ENCODE results near the gene CPEB4.

The CPEB4 gene

DNA sequence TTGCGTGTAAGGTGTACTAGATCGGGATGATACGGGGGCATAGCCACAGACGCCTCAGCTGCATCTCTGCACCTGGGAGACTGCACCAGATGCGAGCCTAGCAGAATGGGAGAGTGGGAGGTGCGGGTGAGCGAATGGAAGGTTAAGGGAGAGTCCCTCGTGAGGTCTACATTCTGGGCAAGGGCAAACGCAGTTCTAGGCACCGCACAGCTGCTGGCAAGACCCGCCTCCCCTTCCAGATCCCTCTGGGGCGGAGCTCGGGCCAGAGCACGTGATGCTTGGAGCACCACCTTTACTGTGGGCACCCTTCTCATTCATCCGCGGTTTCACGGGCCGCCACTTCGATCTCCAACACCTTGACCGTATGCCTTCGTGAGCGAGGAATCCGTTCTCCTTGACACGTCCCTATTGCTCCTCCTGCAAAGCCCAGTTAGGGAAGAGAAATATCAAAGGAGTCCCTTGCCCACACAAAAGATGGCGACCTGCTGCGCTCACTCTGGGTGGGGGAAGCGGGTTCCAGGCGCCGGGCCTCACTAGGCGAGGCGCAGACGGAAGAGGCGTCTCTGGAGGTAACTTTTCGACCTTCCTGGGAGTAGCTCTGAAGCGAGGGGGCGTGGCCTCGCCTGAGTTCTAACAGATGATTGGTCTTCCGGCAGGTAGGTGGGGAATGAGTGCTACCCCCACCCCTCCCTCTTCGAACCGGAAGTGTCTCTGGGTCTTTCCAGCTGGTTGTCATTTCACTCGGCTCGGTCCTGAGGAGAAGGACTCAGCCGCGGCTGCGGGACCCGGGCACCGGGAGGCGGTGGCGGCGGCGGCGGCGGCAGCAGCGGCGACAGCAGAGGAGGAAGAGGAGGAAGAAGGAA is at the start of gene CPEB4:
CPEB4 (plus strand) TSS at position 740 of the 863 bp plus-strand sequence. CDS start 1,385 bp downstream, outside the sequence.
- peak; percentile 92 to 95 for DNase-seq (ENCODE audit: low read depth in 2 of 2)

GRCh38 chr5:173839117-173839713 is 48.9 kb upstream of the CPEB4 start:
- DNase-seq (ENCODE audit: low read depth in 2 of 2): no peak

- no peak for DNase-seq (ENCODE audit: low read depth in 2 of 2)
Observed at GRCh38 chr5:173840111-173840983, 47.8 kb upstream of the CPEB4 start.

DNA sequence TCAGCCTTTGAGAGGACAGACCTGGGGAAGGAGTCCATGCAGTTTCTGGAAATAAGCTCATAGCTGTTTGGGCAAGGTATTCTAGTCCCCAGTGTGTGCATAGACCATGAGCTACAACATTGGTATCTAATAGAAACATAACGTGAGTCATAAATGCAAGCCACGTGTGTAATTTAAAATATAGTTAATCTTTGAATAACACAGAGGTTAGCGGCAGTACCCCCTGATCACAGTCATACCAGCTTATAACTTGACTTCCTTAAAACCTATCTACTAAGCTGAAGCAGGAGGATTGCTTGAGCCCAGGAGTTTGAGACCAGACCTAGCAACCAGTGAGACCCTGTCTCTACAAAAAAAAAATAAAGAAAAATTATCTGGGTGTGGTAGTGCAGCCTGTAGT is 46.4 kb upstream of the CPEB4 start:
- DNase-seq (ENCODE audit: low read depth in 2 of 2): no peak

- DNase-seq (ENCODE audit: low read depth in 2 of 2): no peak
Observed at GRCh38 chr5:173843794-173844193, 44.4 kb upstream of the CPEB4 start.

- no peak for DNase-seq (ENCODE audit: low read depth in 2 of 2)
Observed at GRCh38 chr5:173845321-173845720, 42.8 kb upstream of the CPEB4 start.

DNA sequence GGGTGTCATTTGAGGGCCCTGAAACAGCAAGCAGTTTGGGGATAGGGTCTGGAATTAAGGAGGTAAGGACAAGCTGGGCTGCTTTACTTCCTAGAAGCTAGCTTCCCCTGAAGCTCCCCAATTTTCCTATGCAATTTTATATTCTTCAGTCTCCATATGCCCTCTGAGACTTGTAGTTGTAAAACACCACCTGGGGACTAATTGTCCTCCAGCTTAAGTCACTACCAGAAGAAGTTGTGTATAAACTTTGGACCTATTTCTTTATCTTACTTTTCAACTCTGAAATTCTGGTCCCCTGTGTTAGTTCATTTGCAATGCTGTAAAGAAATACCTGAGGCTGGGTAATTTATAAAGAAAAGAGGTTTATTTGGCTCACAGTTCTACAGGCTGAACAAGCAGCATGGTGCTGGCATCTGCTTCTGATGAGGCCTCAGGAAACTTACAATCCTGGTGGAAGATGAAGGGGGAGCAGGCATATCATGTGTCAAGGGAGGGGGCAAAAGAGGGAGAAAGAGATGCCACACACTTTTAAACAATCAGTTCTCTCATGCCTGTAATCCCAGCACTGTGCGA is 41.1 kb upstream of the CPEB4 start:
- DNase-seq (ENCODE audit: low read depth in 2 of 2): no peak

DNA sequence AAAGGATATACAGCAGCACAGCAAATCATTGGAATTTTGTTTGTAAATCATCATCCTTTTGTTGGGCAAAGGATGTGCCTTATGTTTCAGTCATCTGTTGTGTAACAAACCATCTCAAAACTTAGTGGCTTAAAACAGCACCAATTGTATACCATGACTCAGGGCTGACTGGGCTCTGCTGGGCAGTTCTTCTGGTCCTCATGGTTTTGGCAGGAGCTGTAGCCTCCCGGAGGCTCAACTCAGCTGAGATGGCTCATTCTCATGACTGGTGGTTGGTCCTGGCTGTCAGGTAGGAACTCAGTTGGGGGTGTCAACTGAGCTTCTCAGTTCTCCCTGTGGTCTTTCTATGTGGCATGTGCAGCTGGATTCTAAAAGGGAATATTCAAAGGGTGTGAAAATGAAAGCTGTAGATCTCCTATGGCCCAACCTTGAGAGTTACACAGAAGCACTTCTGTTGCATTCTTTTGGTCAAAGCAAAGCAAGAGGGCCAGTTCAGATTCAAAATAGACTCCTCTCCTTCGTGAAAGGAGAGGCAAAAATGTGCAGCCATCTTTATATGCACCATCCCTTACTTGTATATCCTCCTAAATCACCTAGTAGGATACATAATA is 39.1 kb upstream of the CPEB4 start:
- DNase-seq (ENCODE audit: low read depth in 2 of 2): no peak

DNA sequence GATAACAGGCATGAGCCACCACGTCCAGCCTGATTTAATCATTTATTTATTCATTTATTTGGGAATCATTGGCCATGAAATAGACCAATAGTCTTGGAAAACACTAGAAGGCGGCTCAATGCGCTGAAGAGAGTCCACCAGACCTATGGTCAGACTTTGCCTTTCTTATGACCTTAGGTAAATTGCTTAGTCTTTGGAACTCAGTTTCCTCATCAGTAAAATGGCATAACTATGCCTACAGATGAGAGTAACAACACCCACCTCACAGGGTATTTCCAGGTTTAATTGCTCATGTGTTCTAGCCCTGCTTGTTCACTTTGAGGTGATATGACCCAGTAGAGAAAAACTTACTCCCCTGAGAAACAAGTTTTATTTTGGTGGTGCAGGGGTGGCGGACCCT is 38.2 kb upstream of the CPEB4 start:
- no peak for DNase-seq (ENCODE audit: low read depth in 2 of 2)

DNA sequence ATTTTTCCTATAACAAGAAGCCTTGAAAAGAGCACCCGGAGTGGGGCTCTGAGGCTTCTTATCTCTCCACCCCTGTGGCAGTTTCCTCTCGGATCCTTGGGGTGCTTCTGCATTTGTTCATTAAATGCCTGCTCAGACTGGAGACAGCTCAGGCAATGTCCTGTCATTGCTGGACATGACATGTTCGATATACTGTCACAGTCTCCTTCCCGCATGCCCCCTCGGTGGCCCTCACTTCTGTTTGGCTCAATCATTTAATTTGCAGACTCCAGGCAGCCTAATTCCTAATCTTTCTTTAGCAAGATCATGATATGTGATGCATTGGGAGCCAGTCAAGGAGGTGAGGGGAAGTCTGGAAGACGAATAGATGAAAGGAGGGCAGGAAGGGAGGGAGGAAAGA is 37.5 kb upstream of the CPEB4 start:
- DNase-seq (ENCODE audit: low read depth in 2 of 2): no peak

DNA sequence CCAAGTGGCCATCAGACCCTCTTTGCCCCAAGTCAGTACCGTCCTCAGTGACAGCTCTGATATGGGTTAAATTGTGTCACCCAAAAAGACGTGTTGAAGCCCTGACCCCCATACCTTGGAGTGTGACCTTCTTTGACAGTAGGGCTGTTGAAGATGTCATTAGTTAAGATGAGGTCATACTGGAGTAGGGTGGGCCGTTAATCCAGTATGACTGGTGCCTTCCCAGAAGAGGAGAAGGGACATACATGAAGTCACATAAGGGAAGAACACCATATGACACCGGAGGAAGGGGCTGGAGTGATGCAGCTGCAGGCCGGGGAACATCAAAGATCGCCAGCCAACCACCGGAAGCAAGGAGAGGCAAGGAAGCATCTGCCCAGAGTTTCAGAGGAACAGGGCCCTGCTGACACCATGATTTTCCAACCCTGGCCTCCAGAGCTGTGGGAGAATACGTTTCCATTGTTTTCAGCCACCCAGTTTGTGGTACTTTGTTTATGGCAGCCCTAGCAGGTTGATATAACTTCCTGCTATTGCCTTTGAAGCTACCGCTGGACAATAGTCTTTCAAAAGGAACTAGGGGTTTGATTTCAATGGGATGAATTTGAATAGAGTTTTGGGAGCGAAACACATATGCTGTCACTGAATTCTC is 36.4 kb upstream of the CPEB4 start:
- DNase-seq (ENCODE audit: low read depth in 2 of 2): no peak

DNA sequence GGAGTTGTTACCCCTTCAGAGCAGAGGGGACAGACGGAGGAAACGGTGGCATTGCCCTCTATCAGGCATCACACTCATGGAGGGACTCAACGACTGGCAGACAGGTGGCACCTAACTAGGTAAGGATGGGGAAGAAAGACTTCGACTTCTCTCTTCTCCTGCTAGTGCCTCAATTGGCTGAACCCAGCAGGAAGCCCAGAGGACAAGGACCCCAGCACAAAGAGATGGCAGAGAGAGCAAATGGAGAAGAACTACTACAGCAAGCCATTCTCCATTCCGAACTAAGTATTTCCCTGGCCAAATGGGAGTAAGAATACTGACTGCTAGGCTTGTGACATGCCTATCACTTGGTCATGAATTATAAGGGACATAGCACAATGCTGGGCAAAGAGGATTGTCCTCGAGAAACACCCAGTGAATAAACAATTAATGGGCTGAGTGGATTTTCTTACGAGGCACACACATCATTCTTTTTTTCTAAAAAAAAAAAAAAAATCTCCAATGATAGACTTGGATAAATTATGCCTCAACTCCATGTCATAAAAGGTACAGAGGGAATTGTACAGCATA is 35.3 kb upstream of the CPEB4 start:
- no peak for DNase-seq (ENCODE audit: low read depth in 2 of 2)

DNA sequence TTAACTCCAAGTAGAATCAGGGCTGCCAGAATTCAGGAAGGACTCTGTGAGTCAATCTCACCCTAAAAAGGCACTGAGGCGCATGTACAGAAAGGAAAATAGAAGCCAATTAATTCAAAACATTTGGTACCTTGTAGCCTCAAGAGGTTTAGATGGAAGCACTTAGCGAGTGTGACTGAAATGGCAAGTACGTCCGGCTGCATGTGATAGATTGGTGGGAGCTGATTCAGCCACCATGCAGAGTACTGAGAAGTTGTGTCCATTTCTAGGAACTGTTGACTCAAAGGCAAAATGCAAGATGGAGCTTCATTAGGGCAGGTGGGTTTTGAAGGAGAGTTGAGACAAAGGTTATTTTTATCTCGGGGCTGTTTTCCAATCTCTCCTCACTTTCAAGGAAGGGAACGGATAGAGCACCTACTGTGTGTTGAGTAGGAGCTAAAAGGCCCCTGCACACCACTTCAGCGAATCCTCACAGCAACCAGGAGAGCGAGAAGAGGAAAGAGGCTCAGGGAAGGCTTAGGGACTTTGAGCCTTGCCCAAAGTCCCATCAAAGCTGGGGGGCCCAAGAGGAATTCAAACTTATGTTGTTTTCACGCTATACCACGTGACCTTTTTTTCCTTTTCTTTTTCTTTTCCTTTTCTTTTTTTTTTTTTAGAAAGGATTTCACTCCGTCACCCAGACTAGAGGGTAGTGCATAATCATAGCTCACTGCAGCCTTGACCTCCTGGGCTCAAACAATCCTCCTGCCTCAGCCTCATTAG is 34.6 kb upstream of the CPEB4 start:
- no peak for DNase-seq (ENCODE audit: low read depth in 2 of 2)

DNA sequence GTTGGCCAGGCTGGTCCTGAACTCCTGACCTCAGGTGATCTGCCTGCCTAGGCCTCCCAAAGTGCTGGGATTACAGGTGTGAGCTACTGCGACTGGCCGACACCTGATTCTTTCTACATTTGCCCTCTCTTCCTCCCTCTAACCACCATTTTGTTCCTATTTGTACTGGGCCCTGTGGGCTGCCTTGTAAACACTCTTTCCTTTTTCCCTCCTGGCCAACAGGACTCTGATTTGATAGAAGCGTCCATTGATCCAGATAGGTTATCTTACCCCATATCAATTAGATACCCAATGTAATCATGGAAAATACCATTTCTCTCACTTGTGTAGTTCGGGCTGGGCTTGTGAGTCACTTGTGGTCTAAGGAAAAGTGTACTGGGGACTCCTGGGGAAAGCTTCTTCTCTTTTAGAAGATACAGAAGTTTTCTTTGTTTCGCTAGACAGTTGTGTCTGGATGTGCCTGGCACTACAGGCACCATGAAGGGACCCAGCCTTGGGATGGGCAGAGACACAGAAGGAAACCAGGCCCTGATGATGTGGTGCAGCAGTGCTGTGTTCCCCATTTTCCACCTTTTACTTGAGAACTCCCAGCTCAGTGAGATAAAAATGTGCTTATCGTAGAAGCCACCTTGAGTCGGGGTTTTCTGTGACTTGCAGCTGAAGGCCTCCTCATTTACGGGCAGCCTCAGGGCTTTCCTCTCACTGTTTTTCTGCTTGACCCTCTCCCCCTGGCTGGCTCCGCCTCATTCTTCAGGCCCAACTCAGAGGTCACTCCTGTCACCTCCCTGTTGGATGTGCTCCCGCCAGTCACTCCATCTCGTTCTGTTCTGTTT is 32.8 kb upstream of the CPEB4 start:
- no peak for DNase-seq (ENCODE audit: low read depth in 2 of 2)

DNA sequence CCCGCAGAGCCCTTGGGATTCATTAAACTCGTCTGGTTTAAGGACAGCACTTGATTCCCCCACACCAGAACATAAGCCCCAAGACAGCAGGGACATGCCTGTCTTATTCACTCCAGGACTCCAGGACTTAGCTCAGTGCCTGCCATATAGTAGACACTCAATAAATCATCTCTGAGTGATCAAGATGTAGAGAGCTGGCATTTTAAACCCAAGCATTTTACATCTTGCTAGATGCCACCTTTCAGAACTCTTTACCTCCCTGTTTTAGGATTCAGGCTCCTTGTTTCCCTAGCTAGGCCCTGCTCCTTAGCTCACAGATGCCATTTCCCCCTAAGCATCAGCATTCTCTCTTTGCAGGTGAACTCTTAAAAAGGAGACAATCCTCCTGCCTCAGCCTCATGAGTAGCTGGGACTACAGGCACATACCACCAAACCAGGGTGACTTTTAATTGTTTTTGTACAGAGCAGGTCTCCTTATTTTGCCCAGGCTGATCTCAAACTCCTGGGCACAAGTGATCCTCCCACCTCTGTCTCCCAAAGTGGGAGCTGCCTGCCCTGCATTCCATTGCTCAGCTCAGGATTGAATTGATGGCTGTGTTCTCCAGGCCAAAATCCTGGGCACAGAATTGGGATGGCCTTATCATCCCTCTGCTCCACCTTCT is 32.0 kb upstream of the CPEB4 start:
- DNase-seq (ENCODE audit: low read depth in 2 of 2): no peak

GRCh38 chr5:173857234-173857633 is 30.9 kb upstream of the CPEB4 start:
- no peak for DNase-seq (ENCODE audit: low read depth in 2 of 2)

DNA sequence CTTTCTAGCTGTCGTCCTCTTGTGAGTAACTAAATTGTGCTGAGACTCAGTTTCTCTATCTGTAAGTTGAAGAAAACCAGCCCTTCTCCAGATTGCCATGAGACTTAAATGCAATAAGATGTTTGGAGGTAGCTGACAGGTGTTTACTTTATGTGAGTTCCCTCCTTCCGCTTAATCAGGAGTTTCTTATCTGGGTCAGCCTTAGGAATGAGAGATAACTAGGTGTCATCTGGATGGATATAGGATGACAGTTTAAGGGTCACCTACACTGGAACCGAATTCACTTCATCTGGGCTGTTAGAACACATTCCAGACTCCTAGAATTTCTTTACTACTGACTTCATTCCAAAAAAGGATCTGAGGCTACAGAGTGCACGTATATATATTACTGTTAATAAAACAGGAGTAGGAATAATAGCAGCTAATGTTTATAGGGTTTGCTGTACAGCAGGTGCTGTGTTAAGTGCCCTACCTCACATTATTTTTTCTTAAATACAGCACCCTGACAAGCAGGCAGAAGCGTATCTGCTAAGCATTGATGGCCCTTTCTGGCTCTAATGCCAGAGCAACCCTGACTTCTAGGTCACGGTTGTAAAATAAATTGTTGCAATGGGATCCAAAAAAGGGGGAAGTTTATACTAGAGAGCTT is 30.0 kb upstream of the CPEB4 start:
- no peak for DNase-seq (ENCODE audit: low read depth in 2 of 2)
